K562 (cell line): Measurements from ENCODE around the gene SRPX. TPM values are rescaled to one million over a fixed set of nuclear protein-coding genes. Genes with fewer than 3 reads are reported as not detected.

Experiments used
- ATAC-seq: fragments of 200-7000 bp; cut with Tn5 transposase; 3 replicates; pipeline ENCODE4 v1.9.1; 2020; ENCODE audit warnings: moderate library complexity
- BruUV-seq: library from RNA; stranded (reverse); fragments of 400-500 nt; replicated peaks from 2 replicates; lab custom pipeline; 2021; lab: Mats Ljungman, UMichigan
- CTCF ChIA-PET: fragments of 300-600 bp; formaldehyde crosslinking; extraction: SDS; loops from one replicate; lab custom pipeline; 2021; ENCODE audit warnings: low intra/inter-chr PET ratio; lab: Yijun Ruan, JAX
- POLR2A ChIA-PET: fragments of 300-600, 350-650 bp; sonication (Branson Sonifier 250); formaldehyde crosslinking; extraction: SDS; loops from one replicate; lab custom pipeline; 2021; ENCODE audit warnings: antibody characterized with exemption, inconsistent platforms; lab: Yijun Ruan, JAX
- DNase-seq, 4 experiments: peaks; one replicate each; pipeline versions ENCODE4 v3.0.0 to v3.0.0-alpha.2; 2011 to 2018; ENCODE audit warnings: low spot score in 3 of 4, mixed read lengths in 3 of 4; ENCODE audit errors: extremely low read depth in 1 of 4
- FAIRE-seq: peaks from 2 replicates; lab custom pipeline; 2011; peaks lifted over from hg19 to GRCh38; lab: Jason Lieb, UNC
- H2AFZ ChIP-seq: 2 replicates; pipeline ENCODE4 v1.6.0; 2011; ENCODE audit warnings: low read depth, low read length, control low read depth, inconsistent platforms
- H3K27ac ChIP-seq: fragments of 200-600 bp; 3 replicates; pipeline ENCODE4 v1.8.0; 2011; ENCODE audit warnings: low read depth, mild to moderate bottlenecking, control low read depth, inconsistent platforms, low read length, moderate library complexity, mixed read lengths; ENCODE audit errors: extremely low read depth
- H3K27me3 ChIP-seq, 2 experiments: fragments of 300-600 bp in 1 of 2; 2 replicates in 1 of 2; 3 replicates in 1 of 2; pipeline versions ENCODE4 v1.6.0 to v1.8.0; 2011; ENCODE audit warnings: inconsistent platforms in 2 of 2, low read length in 2 of 2, mild to moderate bottlenecking in 1 of 2, mixed read lengths in 1 of 2, moderate library complexity in 1 of 2; ENCODE audit not compliant: control insufficient read depth in 2 of 2, insufficient read depth in 2 of 2
- H3K36me3 ChIP-seq: fragments of 300-600 bp; 3 replicates; pipeline ENCODE4 v1.8.0; 2011; ENCODE audit warnings: mild to moderate bottlenecking, low read length, inconsistent platforms; ENCODE audit not compliant: control insufficient read depth, insufficient read depth
- H3K4me1 ChIP-seq, 2 experiments: fragments of 200-600 bp in 1 of 2; replicated peaks in 1 of 2; 2 replicates in 1 of 2; 3 replicates in 1 of 2; pipeline versions ENCODE4 v1.5.1 to v1.8.0; 2011; ENCODE audit warnings: inconsistent platforms in 2 of 2, low read length in 2 of 2, mild to moderate bottlenecking in 1 of 2, mixed read lengths in 1 of 2, moderate library complexity in 1 of 2; ENCODE audit not compliant: control insufficient read depth in 2 of 2, insufficient read depth in 2 of 2
- H3K4me2 ChIP-seq: 2 replicates; pipeline ENCODE4 v1.6.1; 2011; ENCODE audit warnings: low read length, control low read depth, inconsistent platforms, mixed read lengths; ENCODE audit not compliant: insufficient read depth
- H3K4me3 ChIP-seq: fragments of 200-600 bp; sonication (generic), shearing (Covaris generic); 2 replicates; pipeline ENCODE4 v1.5.1; 2016; ENCODE audit warnings: control low read depth, inconsistent platforms
- H3K79me2 ChIP-seq: fragments of 200-600 bp; 3 replicates; pipeline ENCODE4 v1.8.0; 2011; ENCODE audit warnings: low read length, inconsistent platforms; ENCODE audit not compliant: control insufficient read depth, insufficient read depth
- H3K9ac ChIP-seq, 2 experiments: 2 replicates each; pipeline versions ENCODE4 v1.6.0 to v1.6.1; 2011; ENCODE audit warnings: low read depth in 2 of 2, low read length in 2 of 2, control low read depth in 1 of 2, inconsistent platforms in 1 of 2, mild to moderate bottlenecking in 1 of 2, mixed read lengths in 1 of 2; ENCODE audit not compliant: insufficient read depth in 1 of 2
- H3K9me1 ChIP-seq: one replicate; pipeline ENCODE4 v1.6.0; 2011; ENCODE audit warnings: inconsistent platforms, mild to moderate bottlenecking, low read length, moderate library complexity; ENCODE audit not compliant: control insufficient read depth, insufficient read depth
- H3K9me3 ChIP-seq: replicated peaks from 2 replicates; pipeline ENCODE4 v1.5.1; 2011; ENCODE audit warnings: low read depth, low read length, inconsistent platforms; ENCODE audit not compliant: control insufficient read depth, insufficient read depth
- H4K20me1 ChIP-seq: replicated peaks from 2 replicates; pipeline ENCODE4 v1.6.1; 2011; ENCODE audit warnings: low read length, inconsistent platforms, mixed read lengths; ENCODE audit not compliant: control insufficient read depth, insufficient read depth
- BCL6 ChIP-seq: fragments of 250-450 bp; sonication (Bioruptor Pico); IDR thresholded peaks from 2 replicates; pipeline ENCODE4 v1.4.0; 2020
- BHLHE40 ChIP-seq: IDR thresholded peaks from 2 replicates; pipeline ENCODE4 v1.6.1; 2011; ENCODE audit warnings: low read length, improper control_type of control experiment
- CHD1 ChIP-seq: fragments of 200-600 bp; sonication (generic); IDR thresholded peaks from one replicate; pipeline ENCODE4 v1.6.1; 2012; ENCODE audit warnings: mild to moderate bottlenecking, moderate library complexity, low read length, inconsistent platforms
- CTCFL ChIP-seq: IDR thresholded peaks from 2 replicates; pipeline ENCODE4 v1.6.1; 2011; ENCODE audit warnings: borderline replicate concordance, low read depth, mild to moderate bottlenecking, moderate library complexity, low read length; ENCODE audit not compliant: insufficient read depth, poor library complexity, severe bottlenecking
- ELF1 ChIP-seq: fragments of 200-800 bp; sonication (Bioruptor generic); IDR thresholded peaks from 2 replicates; pipeline ENCODE4 v1.6.1; 2016; ENCODE audit warnings: missing genetic modification characterization, missing compliant biosample characterization
- GABPA ChIP-seq: fragments of 200-800 bp; sonication (Bioruptor generic); conservative IDR thresholded peaks from 2 replicates; pipeline ENCODE4 v1.6.1; 2016; ENCODE audit warnings: low read depth, missing genetic modification characterization, missing compliant biosample characterization
- GTF2A2 ChIP-seq: IDR thresholded peaks from 2 replicates; pipeline ENCODE4 v1.6.1; 2016; ENCODE audit warnings: mild to moderate bottlenecking, missing genetic modification characterization, missing compliant biosample characterization
- KLF16 ChIP-seq: IDR thresholded peaks from 2 replicates; pipeline ENCODE4 v1.6.1; 2016; ENCODE audit warnings: antibody characterized with exemption
- MCM3 ChIP-seq: fragments of 450-650 bp; IDR thresholded peaks from 2 replicates; pipeline ENCODE4 v1.6.1; 2016
- MEIS2 ChIP-seq: fragments of 450-650 bp; IDR thresholded peaks from 2 replicates; pipeline ENCODE4 v1.6.1; 2014; ENCODE audit warnings: mild to moderate bottlenecking; ENCODE audit not compliant: partially characterized antibody
- PKNOX1 ChIP-seq: fragments of 450-650 bp; IDR thresholded peaks from 2 replicates; pipeline ENCODE4 v1.6.1; 2016
- PURB ChIP-seq: sonication (generic); formaldehyde crosslinking; IDR thresholded peaks from 2 replicates; pipeline ENCODE4 v1.9.0; 2021; ENCODE audit warnings: low read depth, mild to moderate bottlenecking, missing genetic modification reagents
- RAD51 ChIP-seq: fragments of 450-650 bp; IDR thresholded peaks from 2 replicates; pipeline ENCODE4 v1.7.1; 2016; ENCODE audit warnings: low read depth, mild to moderate bottlenecking, borderline replicate concordance
- RFX7 ChIP-seq: fragments of 250-450 bp; sonication (Bioruptor Pico); IDR thresholded peaks from 2 replicates; pipeline ENCODE4 v1.5.1; 2021; ENCODE audit warnings: mild to moderate bottlenecking
- SMAD2 ChIP-seq: fragments of 150-350 bp; IDR thresholded peaks from 2 replicates; pipeline ENCODE4 v1.6.1; 2014; ENCODE audit warnings: low read depth, mild to moderate bottlenecking, low read length
- SRSF9 ChIP-seq: fragments of 200-400 bp; formaldehyde crosslinking; IDR thresholded peaks from 2 replicates; pipeline ENCODE4 v1.6.1; 2017; ENCODE audit warnings: low read depth, low read length, borderline replicate concordance
- SUPT5H ChIP-seq: fragments of 450-650 bp; IDR thresholded peaks from 2 replicates; pipeline ENCODE4 v1.6.1; 2016
- ZNF23 ChIP-seq: fragments of 250-450 bp; sonication (Bioruptor Pico); IDR thresholded peaks from 2 replicates; pipeline ENCODE4 v1.4.0; 2020; ENCODE audit warnings: mild to moderate bottlenecking
- WGBS: fragments of 100-300 bp; shearing (Covaris generic); methylation state at CpG from one replicate; pipeline ENCODE4 v1.1.6; 2016; ENCODE audit warnings: low coverage, mixed read lengths; ENCODE audit not compliant: insufficient coverage; ENCODE audit errors: missing lambda C conversion rate; 5-methylcytosine and 5-hydroxymethylcytosine counted together
- in situ Hi-C: fragments of 300-500 bp; cut with MboI; formaldehyde crosslinking; loops from 4 replicates; pipeline ENCODE4 v1.15.0; 2018; ENCODE audit warnings: inconsistent platforms, mixed read lengths
- intact Hi-C: fragments of 100-400 bp; cut with micrococcal nuclease; formaldehyde crosslinking; loops from 2 replicates; pipeline ENCODE4 v1.14.2; 2022
- polyA plus RNA-seq, 8 experiments: library from polyadenylated mRNA; depleted of rRNA in 4 of 8; stranded (reverse) in 5 of 8; unstranded in 3 of 8; fragments of >200 nt; fragmentation: Nextera tagmentation in 2 of 8; fragmentation: Illumina TruSeq in 1 of 8; extraction: Ambion mirVana in 2 of 8; extraction: Trizol in 1 of 8; gene quantifications; 2 replicates each; pipeline versions ENCODE4 v1.2.1 to v1.2.3, GENCODE V29; 2011 to 2014; ENCODE audit warnings: inconsistent platforms in 1 of 8, missing spikeins in 1 of 8
- total RNA-seq, 7 experiments: library from RNA; depleted of rRNA in 6 of 7; stranded (reverse); fragments of >200 nt in 6 of 7; fragmentation: Illumina TruSeq in 2 of 7; extraction: Trizol in 2 of 7; gene quantifications; 2 replicates each; pipeline versions ENCODE4 v1.2.1 to v1.2.3, GENCODE V29; 2011 to 2021; ENCODE audit warnings: low replicate concordance in 1 of 7

Gene SRPX
- total and polyA plus RNA-seq, 9 of the 15 experiments (the other 6 are each of a cell fraction or from before 2014, with no cell fraction given): 0.11 to 0.77 (median 0.38) TPM; not detected in 2

- TF ChIP-seq ELF1 (tag) (no peak), PURB (CRISPR knock-in tag) (no peak), GABPA (tag) (no peak), BCL6 (no peak), GTF2A2 (tag) (no peak), RAD51 (no peak), SUPT5H (no peak), MCM3 (no peak), MEIS2 (no peak), RFX7 (no peak), SRSF9 (no peak), CTCFL (no peak), SMAD2 (no peak), ZNF23 (CRISPR knock-in tag) (no peak), BHLHE40 (no peak), CHD1 (no peak), PKNOX1 (no peak), KLF16 (no peak)
- TF ChIP-seq, all 486 proteins: peak for 0
- in situ Hi-C loops (no loop called here), intact Hi-C loops (no loop called here)
- H3K79me2 ChIP-seq: no peaks in the 10 kb centered on the region
- CTCF ChIA-PET: no interaction called here
- no peaks in the 10 kb centered on the region for H3K9me3 ChIP-seq
- no peak overlapping the region for H3K4me3 ChIP-seq
- H3K4me1 ChIP-seq: peaks cover 0 to 10% of the 10 kb centered on the region in 2 experiments; a peak in 2 of 5 replicates
- POLR2A ChIA-PET: interaction anchor here (0.6 kb wide), 1 partner anchor 69 kb away, joined by 5 read pairs; no protein-coding TSS in a partner anchor
- H3K27me3 ChIP-seq: peaks cover 0 to 28% of the 10 kb centered on the region in 2 experiments; a peak in 2 of 5 replicates
- no peaks in the 10 kb centered on the region for H3K36me3 ChIP-seq
- no TSS peak for BruUV-seq
- ATAC-seq (no peak), FAIRE-seq (no peak), DNase-seq (no peak)
- no peak overlapping the region for H3K27ac ChIP-seq
- H3K9ac ChIP-seq: no peak overlapping the region
- no peak overlapping the region for H3K4me2 ChIP-seq
- no peaks in the 10 kb centered on the region for H3K9me1 ChIP-seq
- no peaks in the 10 kb centered on the region for H4K20me1 ChIP-seq
- WGBS: 2% methylated on average over 10 of the region's 10 CpGs
- no peak overlapping the region for H2AFZ ChIP-seq
These were observed 789 bp upstream of the SRPX start for GRCh38 chrX:38221391-38221929.
